ENCODE measurements around the gene EAPP. TPM values are rescaled to one million over a fixed set of nuclear protein-coding genes. Genes with fewer than 3 reads are reported as not detected.
"Not testable (repeated sequence)": the region's sequence is repeated elsewhere in the genome, so short reads cannot be mapped to it uniquely, and the experiment has no call there.

Gene EAPP
- polyA plus RNA-seq (2012; ENCODE audit: missing spikeins), result 38.3 TPM

GRCh38 chr14:34539407-34540180 is at the start of gene EAPP:
TSS of gene EAPP (minus strand) at chr14:34539701. CDS start at chr14:34539628, 73 bp downstream.
- peak; percentile 77; the same call in 1 of the 2 replicates for TF ChIP-seq POLR2A (IDR thresholded peaks at IDR 0.05; ENCODE audit: low read depth, low read length)
- 0 out of 2 replicates have a peak, but pooled peaks have one; percentile 56 for TF ChIP-seq POLR2AphosphoS5 (IDR thresholded peaks at IDR 0.05; ENCODE audit: low read depth, low read length)
- TF ChIP-seq TAF1 (IDR thresholded peaks at IDR 0.05; ENCODE audit: borderline replicate concordance, low read depth, low read length), result peak; percentile 59; the same call in 1 of the 2 replicates
- peak; percentile 98 for DNase-seq (ENCODE audit: insufficient read length)
- FAIRE-seq, result peak; percentile 70

- no peak for DNase-seq (ENCODE audit: insufficient read length)
- TF ChIP-seq TAF1 (IDR thresholded peaks at IDR 0.05; ENCODE audit: borderline replicate concordance, low read depth, low read length) (no peak), POLR2AphosphoS5 (IDR thresholded peaks at IDR 0.05; ENCODE audit: low read depth, low read length) (no peak), POLR2A (IDR thresholded peaks at IDR 0.05; ENCODE audit: low read depth, low read length) (no peak)
- FAIRE-seq, result no peak
These were observed 44.0 kb upstream of the EAPP start for GRCh38 chr14:34583525-34583924.

GRCh38 chr14:34582117-34582680 is 42.7 kb upstream of the EAPP start:
- TF ChIP-seq TAF1 (IDR thresholded peaks at IDR 0.05; ENCODE audit: borderline replicate concordance, low read depth, low read length) (no peak), POLR2AphosphoS5 (IDR thresholded peaks at IDR 0.05; ENCODE audit: low read depth, low read length) (no peak), POLR2A (IDR thresholded peaks at IDR 0.05; ENCODE audit: low read depth, low read length) (no peak)
- no peak for FAIRE-seq
- no peak for DNase-seq (ENCODE audit: insufficient read length)

- no peak for FAIRE-seq
- TF ChIP-seq POLR2AphosphoS5 (IDR thresholded peaks at IDR 0.05; ENCODE audit: low read depth, low read length) (no peak), TAF1 (IDR thresholded peaks at IDR 0.05; ENCODE audit: borderline replicate concordance, low read depth, low read length) (no peak), POLR2A (IDR thresholded peaks at IDR 0.05; ENCODE audit: low read depth, low read length) (no peak)
These were observed 40.9 kb upstream of the EAPP start for GRCh38 chr14:34580381-34580780.

GRCh38 chr14:34571771-34572170 is 32.3 kb upstream of the EAPP start:
- FAIRE-seq (no peak), DNase-seq (ENCODE audit: insufficient read length) (no peak)
- no peak for TF ChIP-seq TAF1 (IDR thresholded peaks at IDR 0.05; ENCODE audit: borderline replicate concordance, low read depth, low read length)
- TF ChIP-seq POLR2AphosphoS5 (IDR thresholded peaks at IDR 0.05; ENCODE audit: low read depth, low read length), result no peak
- TF ChIP-seq POLR2A (IDR thresholded peaks at IDR 0.05; ENCODE audit: low read depth, low read length), result no peak

More at GRCh38 chr14:34580381-34580780, 40.9 kb upstream of the EAPP start:
- DNase-seq (ENCODE audit: insufficient read length), result no peak

- no peak for FAIRE-seq
- no peak for TF ChIP-seq TAF1 (IDR thresholded peaks at IDR 0.05; ENCODE audit: borderline replicate concordance, low read depth, low read length)
These were observed 30.2 kb upstream of the EAPP start for GRCh38 chr14:34569750-34570149.

GRCh38 chr14:34568803-34569202 is 29.3 kb upstream of the EAPP start:
- FAIRE-seq, result no peak
- TF ChIP-seq POLR2AphosphoS5 (IDR thresholded peaks at IDR 0.05; ENCODE audit: low read depth, low read length) (no peak), TAF1 (IDR thresholded peaks at IDR 0.05; ENCODE audit: borderline replicate concordance, low read depth, low read length) (no peak)
- no peak for DNase-seq (ENCODE audit: insufficient read length)

More at GRCh38 chr14:34569750-34570149, 30.2 kb upstream of the EAPP start:
- no peak for DNase-seq (ENCODE audit: insufficient read length)

GRCh38 chr14:34562776-34563150 is 23.3 kb upstream of the EAPP start:
- TF ChIP-seq POLR2A (IDR thresholded peaks at IDR 0.05; ENCODE audit: low read depth, low read length) (no peak), TAF1 (IDR thresholded peaks at IDR 0.05; ENCODE audit: borderline replicate concordance, low read depth, low read length) (no peak), POLR2AphosphoS5 (IDR thresholded peaks at IDR 0.05; ENCODE audit: low read depth, low read length) (no peak)
- DNase-seq (ENCODE audit: insufficient read length), result no peak
- FAIRE-seq, result no peak

GRCh38 chr14:34562037-34562775 is 22.7 kb upstream of the EAPP start:
- not testable (repeated sequence) for DNase-seq (ENCODE audit: insufficient read length); FAIRE-seq

GRCh38 chr14:34556498-34556829 is 17.0 kb upstream of the EAPP start:
- FAIRE-seq, result not testable (repeated sequence)

GRCh38 chr14:34555583-34556497 is 16.3 kb upstream of the EAPP start:
- DNase-seq (ENCODE audit: insufficient read length), result not testable (repeated sequence)
- peak; percentile 86 for FAIRE-seq

More at GRCh38 chr14:34556498-34556829, 17.0 kb upstream of the EAPP start:
- not testable (repeated sequence) for DNase-seq (ENCODE audit: insufficient read length)

Data from GM12892 (cell line).